DND-41 (cell line): ENCODE data around the gene SENP1.

Experiments
- ATAC-seq: fragments of 200-7000 bp; cut with Tn5 transposase; 3 replicates; pipeline ENCODE4 v1.9.1; 2021; ENCODE audit warnings: low read depth; ENCODE audit not compliant: insufficient read depth
- DNase-seq: peaks from one replicate; pipeline ENCODE4 v3.0.0-alpha.2; 2020
- H2AFZ ChIP-seq: 2 replicates; pipeline ENCODE4 v1.6.0; 2012; ENCODE audit warnings: low read depth, low read length
- H3K27ac ChIP-seq: 2 replicates; pipeline ENCODE4 v1.5.1; 2012; ENCODE audit warnings: low read length, inconsistent platforms
- H3K27me3 ChIP-seq: fragments of 200-600 bp; sonication (generic); 2 replicates; pipeline ENCODE4 v1.6.0; 2012; ENCODE audit warnings: low read length, mild to moderate bottlenecking, inconsistent platforms; ENCODE audit not compliant: insufficient read depth, poor library complexity
- H3K36me3 ChIP-seq: 2 replicates; pipeline ENCODE4 v1.5.1; 2012; ENCODE audit warnings: low read length, inconsistent platforms; ENCODE audit not compliant: insufficient read depth
- H3K4me1 ChIP-seq: 2 replicates; pipeline ENCODE4 v1.5.1; 2012; ENCODE audit warnings: mild to moderate bottlenecking, low read length; ENCODE audit not compliant: insufficient read depth
- H3K4me2 ChIP-seq: 2 replicates; pipeline ENCODE4 v1.6.0; 2012; ENCODE audit warnings: mild to moderate bottlenecking, moderate library complexity, low read length, inconsistent platforms; ENCODE audit not compliant: insufficient read depth
- H3K4me3 ChIP-seq, 2 experiments: fragments of 200-600 bp in 1 of 2; shearing (Covaris generic) in 1 of 2; 2 replicates each; pipeline ENCODE4 v1.5.1; 2012 to 2016; ENCODE audit warnings: inconsistent platforms in 2 of 2, low read length in 2 of 2, mild to moderate bottlenecking in 2 of 2, low read depth in 1 of 2, moderate library complexity in 1 of 2
- H3K79me2 ChIP-seq: 2 replicates; pipeline ENCODE4 v1.6.0; 2012; ENCODE audit warnings: low read length, inconsistent platforms; ENCODE audit not compliant: insufficient read depth
- H3K9ac ChIP-seq: 2 replicates; pipeline ENCODE4 v1.6.0; 2012; ENCODE audit warnings: low read depth, mild to moderate bottlenecking, inconsistent platforms, low read length, moderate library complexity
- H3K9me3 ChIP-seq: 2 replicates; pipeline ENCODE4 v1.5.1; 2012; ENCODE audit warnings: low read length, moderate library complexity, mild to moderate bottlenecking, inconsistent platforms; ENCODE audit not compliant: insufficient read depth, severe bottlenecking
- H4K20me1 ChIP-seq: 2 replicates; pipeline ENCODE4 v1.6.0; 2012; ENCODE audit warnings: low read length; ENCODE audit not compliant: insufficient read depth
- EZH2 ChIP-seq: IDR thresholded peaks from 3 replicates; pipeline ENCODE4 v1.6.1; 2012; ENCODE audit warnings: borderline replicate concordance, low read depth, mild to moderate bottlenecking, moderate library complexity, low read length, inconsistent platforms; ENCODE audit not compliant: severe bottlenecking
- TF ChIP-seq, protein P1 (sequence below): IDR thresholded peaks from 2 replicates; pipeline ENCODE4 v1.5.1; 2012; ENCODE audit warnings: borderline replicate concordance, low read length, moderate library complexity, mild to moderate bottlenecking; ENCODE audit not compliant: poor library complexity, severe bottlenecking; ENCODE audit errors: extremely low read depth

SENP1 gene

GRCh38 chr12:48054955-48055821 is 50.7 kb downstream of the SENP1 start:
- H4K20me1 ChIP-seq: peaks cover 3% of the 10 kb centered on the region; the same call in 1 of the 2 replicates
- ATAC-seq: no peak

GRCh38 chr12:48053883-48054282 is 52.0 kb downstream of the SENP1 start:
- Histone ChIP-seq H3K4me1 (no peaks in the 10 kb centered on the region), H3K9me3 (peaks cover 2% of the 10 kb centered on the region), H3K36me3 (peaks cover 57% of the 10 kb centered on the region), H4K20me1 (peaks cover 3% of the 10 kb centered on the region; the same call in 1 of the 2 replicates), H3K27me3 (no peaks in the 10 kb centered on the region), H3K27ac (no peak overlapping the region), H3K4me3 (no peak overlapping the region), H3K4me2 (no peak overlapping the region), H2AFZ (no peak overlapping the region), H3K79me2 (no peaks in the 10 kb centered on the region), H3K9ac (no peak overlapping the region)
- DNase-seq: no peak
- ATAC-seq: no peak
- TF ChIP-seq EZH2: no peak
- TF ChIP-seq, protein P1, sequence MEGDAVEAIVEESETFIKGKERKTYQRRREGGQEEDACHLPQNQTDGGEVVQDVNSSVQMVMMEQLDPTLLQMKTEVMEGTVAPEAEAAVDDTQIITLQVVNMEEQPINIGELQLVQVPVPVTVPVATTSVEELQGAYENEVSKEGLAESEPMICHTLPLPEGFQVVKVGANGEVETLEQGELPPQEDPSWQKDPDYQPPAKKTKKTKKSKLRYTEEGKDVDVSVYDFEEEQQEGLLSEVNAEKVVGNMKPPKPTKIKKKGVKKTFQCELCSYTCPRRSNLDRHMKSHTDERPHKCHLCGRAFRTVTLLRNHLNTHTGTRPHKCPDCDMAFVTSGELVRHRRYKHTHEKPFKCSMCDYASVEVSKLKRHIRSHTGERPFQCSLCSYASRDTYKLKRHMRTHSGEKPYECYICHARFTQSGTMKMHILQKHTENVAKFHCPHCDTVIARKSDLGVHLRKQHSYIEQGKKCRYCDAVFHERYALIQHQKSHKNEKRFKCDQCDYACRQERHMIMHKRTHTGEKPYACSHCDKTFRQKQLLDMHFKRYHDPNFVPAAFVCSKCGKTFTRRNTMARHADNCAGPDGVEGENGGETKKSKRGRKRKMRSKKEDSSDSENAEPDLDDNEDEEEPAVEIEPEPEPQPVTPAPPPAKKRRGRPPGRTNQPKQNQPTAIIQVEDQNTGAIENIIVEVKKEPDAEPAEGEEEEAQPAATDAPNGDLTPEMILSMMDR: no peak

More at GRCh38 chr12:48054955-48055821, 50.7 kb downstream of the SENP1 start:
- H3K79me2 ChIP-seq: no peaks in the 10 kb centered on the region
- DNase-seq: no peak
- no peak overlapping the region for H3K27ac ChIP-seq
- H3K36me3 ChIP-seq: peaks cover 57% of the 10 kb centered on the region
- H3K4me2 ChIP-seq: no peak overlapping the region
- no peaks in the 10 kb centered on the region for H3K4me1 ChIP-seq
- no peaks in the 10 kb centered on the region for H3K27me3 ChIP-seq
- H3K4me3 ChIP-seq: no peak overlapping the region
- no peak overlapping the region for H3K9ac ChIP-seq
- no peak for TF ChIP-seq EZH2
- TF ChIP-seq, protein P1: no peak
- peaks cover 7% of the 10 kb centered on the region for H3K9me3 ChIP-seq
- H2AFZ ChIP-seq: no peak overlapping the region

DNA sequence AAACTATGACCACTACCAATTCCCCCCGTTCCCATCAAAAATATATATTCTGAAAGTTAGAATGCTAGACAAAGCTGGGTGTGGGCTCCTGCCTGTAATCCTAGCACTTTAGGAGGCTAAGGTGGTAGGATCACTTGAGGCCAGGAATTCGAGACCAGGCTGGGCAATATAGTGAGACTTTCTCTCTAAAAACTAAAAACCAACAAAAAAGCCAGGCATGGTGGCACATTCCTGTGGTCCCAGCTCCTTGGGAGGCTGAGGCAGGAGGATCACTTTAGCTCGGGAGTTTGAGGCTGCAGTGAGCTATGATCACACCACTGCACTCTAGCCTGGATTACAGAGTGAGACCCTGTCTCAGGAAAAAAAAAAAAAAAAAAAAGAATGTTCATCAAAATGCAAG is 52.8 kb downstream of the SENP1 start:
- ATAC-seq (no peak), DNase-seq (no peak)
- Histone ChIP-seq H3K4me1 (no peaks in the 10 kb centered on the region), H3K4me3 (no peak overlapping the region), H3K4me2 (no peak overlapping the region), H2AFZ (no peak overlapping the region), H3K27ac (no peak overlapping the region), H3K36me3 (peaks cover 59% of the 10 kb centered on the region), H3K27me3 (no peaks in the 10 kb centered on the region), H4K20me1 (peaks cover 3% of the 10 kb centered on the region; the same call in 1 of the 2 replicates), H3K9ac (no peak overlapping the region), H3K9me3 (no peaks in the 10 kb centered on the region), H3K79me2 (no peaks in the 10 kb centered on the region)
- no peak for TF ChIP-seq EZH2
- TF ChIP-seq, protein P1: no peak
